NT2/D1 (cell line): ENCODE measurements around the gene GTF2A1L.

ENCODE experiments used
- SUZ12 ChIP-seq: IDR thresholded peaks from 2 replicates; pipeline ENCODE4 v1.6.1; 2011; ENCODE audit not compliant: insufficient read length, insufficient read depth; ENCODE audit errors: extremely low read depth
- YY1 ChIP-seq: IDR thresholded peaks from 2 replicates; pipeline ENCODE4 v1.6.1; 2011; ENCODE audit not compliant: insufficient read length, insufficient read depth

DNA sequence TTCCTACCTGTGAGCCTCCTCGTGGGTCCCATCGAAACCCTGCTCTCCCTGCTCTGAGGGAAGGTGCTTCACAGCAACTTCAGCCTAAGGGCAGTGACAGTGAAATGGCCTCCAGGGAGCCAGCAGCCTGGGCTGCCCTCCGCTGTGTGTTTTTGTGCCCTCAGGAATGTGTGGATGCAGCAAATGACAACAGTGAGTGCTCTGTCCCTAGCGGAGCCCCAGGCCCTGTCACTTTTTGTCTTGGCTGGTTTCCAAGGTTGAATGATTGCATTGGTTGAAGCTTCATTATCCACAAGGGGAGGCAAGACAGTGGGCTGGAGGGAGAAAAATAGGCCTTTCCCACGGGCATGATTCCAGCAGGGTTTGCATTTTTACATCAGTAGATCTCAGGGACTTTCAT lies 44.8 kb upstream of the GTF2A1L start:
- TF ChIP-seq YY1 (no peak), SUZ12 (no peak)
